Posterior cingulate gyrus (tissue), 11 donors: Measurements from ENCODE around the gene NTF4.
"Not testable (repeated sequence)": the region's sequence is repeated elsewhere in the genome, so short reads cannot be mapped to it uniquely, and the experiment has no call there.

Experiments used
- DNase-seq, 10 donors: peaks; one replicate each; pipeline versions ENCODE4 v3.0.0 to v3.0.0-alpha.2; 2020 to 2021; ENCODE audit warnings: mixed read lengths in 3 of 10
- intact Hi-C: fragments of 100-400 bp; cut with DNase I; formaldehyde crosslinking; loops from one replicate; pipeline ENCODE4 v1.15.1; 2023

NTF4 gene

GRCh38 chr19:49028686-49029085 lies 35.9 kb downstream of the NTF4 start:
- peak in 2 of 10 donors; percentile 30 to 71 for DNase-seq
- intact Hi-C loops, result not testable (repeated sequence)

- intact Hi-C loops, result not testable (repeated sequence)
These were observed 39.0 kb downstream of the NTF4 start for GRCh38 chr19:49025599-49025998.

GRCh38 chr19:49025088-49025487 lies 39.5 kb downstream of the NTF4 start:
- intact Hi-C loops, result not testable (repeated sequence)

More at GRCh38 chr19:49025599-49025998, 39.0 kb downstream of the NTF4 start:
- DNase-seq, result peak in 2 of 10 donors; percentile 8 to 59

GRCh38 chr19:49024233-49024632 lies 40.4 kb downstream of the NTF4 start, which contains the start of gene CGB3:
CGB3 (minus strand) TSS chr19:49024333; CDS start chr19:49023971, 362 bp downstream.
- intact Hi-C loops, result not testable (repeated sequence)
- DNase-seq, result peak in 1 of 10 donors; percentile 5

More at GRCh38 chr19:49025088-49025487, 39.5 kb downstream of the NTF4 start:
- not testable (repeated sequence) for DNase-seq

- peak in 2 of 10 donors; percentile 15 to 27 for DNase-seq
- intact Hi-C loops, result no loop called here
These were observed 42.5 kb downstream of the NTF4 start for GRCh38 chr19:49022116-49022515.

GRCh38 chr19:49020931-49021895 lies 43.4 kb downstream of the NTF4 start:
- intact Hi-C loops, result no loop called here

GRCh38 chr19:49020342-49020741 lies 44.3 kb downstream of the NTF4 start:
- DNase-seq, result peak in 1 of 10 donors; percentile 36

More at GRCh38 chr19:49020931-49021895, 43.4 kb downstream of the NTF4 start:
- DNase-seq, result peak in 1 of 10 donors; percentile 24

GRCh38 chr19:49019242-49019932 lies 45.2 kb downstream of the NTF4 start:
- intact Hi-C loops, result no loop called here
- peak in 4 of 10 donors; percentile 27 to 78 (median 52) for DNase-seq

More at GRCh38 chr19:49020342-49020741, 44.3 kb downstream of the NTF4 start:
- intact Hi-C loops, result no loop called here

- intact Hi-C loops, result not testable (repeated sequence)
- peak in 2 of 10 donors; percentile 72 for DNase-seq
These were observed 46.0 kb downstream of the NTF4 start for GRCh38 chr19:49018388-49019241.

- peak in 4 of 10 donors; percentile 5 to 87 (median 29) for DNase-seq
- intact Hi-C loops, result no loop called here
These were observed 46.8 kb downstream of the NTF4 start for GRCh38 chr19:49017666-49018351.

GRCh38 chr19:49017041-49017665 lies 47.5 kb downstream of the NTF4 start, which contains the start of gene LHB:
LHB (minus strand) TSS chr19:49017091; CDS start chr19:49017081, 10 bp downstream.
- intact Hi-C loops, result no loop called here

GRCh38 chr19:49016067-49016839 lies 48.4 kb downstream of the NTF4 start:
- intact Hi-C loops, result no loop called here
- no peak for DNase-seq

More at GRCh38 chr19:49017041-49017665, 47.5 kb downstream of the NTF4 start, which contains the start of gene LHB:
- DNase-seq, result no peak

- intact Hi-C loops, result no loop called here
These were observed 49.8 kb downstream of the NTF4 start for GRCh38 chr19:49014870-49015255.

GRCh38 chr19:49014123-49014869 lies 50.3 kb downstream of the NTF4 start:
- DNase-seq, result no peak

More at GRCh38 chr19:49014870-49015255, 49.8 kb downstream of the NTF4 start:
- no peak for DNase-seq

GRCh38 chr19:49011194-49011593 lies 53.4 kb downstream of the NTF4 start:
- no peak for DNase-seq
- intact Hi-C loops, result no loop called here

More at GRCh38 chr19:49014123-49014869, 50.3 kb downstream of the NTF4 start:
- intact Hi-C loops, result no loop called here
